Activated CD4-positive, CD25-positive, alpha-beta regulatory T cell treated with anti-CD3 and anti-CD28 coated beads, Interleukin-2, amount 50 U/mL, for 16 hours (primary cell): ENCODE measurements around the gene EPB41L1.

Experiments
- DNase-seq: peaks from one replicate; pipeline ENCODE4 v3.0.0-alpha.2; 2020; ENCODE audit warnings: low read depth, low spot score

The EPB41L1 gene

GRCh38 chr20:36275441-36276189, 121.1 kb downstream of the EPB41L1 start:
- DNase-seq: no peak

- DNase-seq: no peak
These were observed 123.0 kb downstream of the EPB41L1 start for GRCh38 chr20:36277546-36277945.

DNA sequence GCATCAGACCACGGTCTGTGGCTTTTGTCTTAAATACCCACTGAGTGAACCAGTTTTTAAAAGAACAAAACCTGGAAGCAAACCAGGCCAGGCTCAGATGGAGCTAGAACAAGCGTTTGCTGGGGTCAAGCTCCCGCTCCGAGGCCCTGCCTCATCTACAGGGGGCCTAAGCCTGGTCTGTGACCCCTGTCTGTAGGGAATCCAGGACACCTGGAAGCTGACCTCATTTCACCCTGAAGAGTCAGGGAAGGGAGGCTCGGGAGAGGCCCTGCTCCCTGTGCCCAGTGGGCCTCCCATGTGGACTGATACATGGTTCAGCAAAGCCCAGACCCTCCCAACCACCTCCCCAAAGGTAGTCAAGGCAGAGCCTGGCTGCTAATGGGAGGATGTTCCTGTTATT, 124.8 kb downstream of the EPB41L1 start:
- no peak for DNase-seq

- no peak for DNase-seq
These were observed 125.2 kb downstream of the EPB41L1 start for GRCh38 chr20:36279776-36280175.

- DNase-seq: no peak
These were observed 127.3 kb downstream of the EPB41L1 start for GRCh38 chr20:36281785-36282380.
